GM10847 (cell line): Measurements from ENCODE around the gene COG7.

Experiments used
- POLR2A ChIP-seq: IDR thresholded peaks from 2 replicates; pipeline ENCODE4 v1.6.1; 2011; ENCODE audit not compliant: insufficient read length; ENCODE audit errors: extremely low read depth

COG7 gene

DNA sequence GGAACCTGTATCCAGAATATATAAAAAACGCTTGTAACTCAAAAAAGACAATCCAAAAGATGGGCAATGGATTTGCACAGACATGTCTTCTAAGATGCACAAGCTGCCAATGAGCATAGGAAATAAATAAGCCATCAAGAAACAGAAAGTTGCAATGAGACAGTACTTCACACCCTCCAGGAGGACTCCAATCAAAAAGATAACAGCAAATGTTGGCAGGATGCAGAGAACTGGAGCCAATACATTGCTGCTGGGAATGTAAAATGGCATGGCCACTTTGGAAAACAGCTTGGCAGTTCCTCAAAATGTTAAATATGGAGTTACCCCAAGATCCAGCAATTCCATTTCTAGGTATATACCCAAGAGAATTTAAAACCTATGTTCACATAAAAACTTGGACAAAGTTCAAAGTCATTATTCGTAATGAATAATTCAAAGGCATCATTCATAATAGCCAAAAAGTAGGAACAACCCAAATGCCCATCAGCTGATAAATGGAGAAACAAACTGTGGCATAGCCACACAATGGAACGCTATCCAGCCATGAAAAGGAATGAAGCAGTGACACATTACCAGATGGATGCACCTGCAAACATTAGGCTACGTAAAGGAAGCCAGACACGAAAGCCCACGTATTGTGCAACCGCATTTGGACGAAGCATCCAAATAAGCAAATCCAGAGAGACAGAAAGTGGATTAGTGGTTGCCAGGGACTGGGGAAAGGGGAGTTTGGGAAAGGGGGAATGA lies 31.7 kb upstream of the COG7 start:
- no peak for TF ChIP-seq POLR2A

DNA sequence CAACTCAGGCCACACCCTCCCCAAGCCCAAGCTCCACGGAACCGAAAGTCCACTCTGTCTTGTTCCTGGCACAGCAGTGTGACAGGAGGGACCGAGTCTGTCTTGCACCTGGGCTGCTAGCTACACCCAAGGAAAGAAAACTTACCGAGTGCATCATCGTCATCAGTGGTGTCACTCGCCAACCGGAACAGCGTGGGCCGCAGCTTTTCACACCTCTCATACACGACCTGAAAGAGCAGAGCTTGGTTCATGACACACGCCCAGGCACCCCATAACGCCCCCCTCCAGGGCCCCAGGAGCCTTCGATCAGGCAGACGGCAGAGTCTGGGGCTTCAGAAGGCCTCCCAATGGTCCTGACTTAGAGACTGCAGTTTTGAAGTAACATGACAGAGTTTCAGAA lies 29.8 kb upstream of the COG7 start:
- no peak for TF ChIP-seq POLR2A

DNA sequence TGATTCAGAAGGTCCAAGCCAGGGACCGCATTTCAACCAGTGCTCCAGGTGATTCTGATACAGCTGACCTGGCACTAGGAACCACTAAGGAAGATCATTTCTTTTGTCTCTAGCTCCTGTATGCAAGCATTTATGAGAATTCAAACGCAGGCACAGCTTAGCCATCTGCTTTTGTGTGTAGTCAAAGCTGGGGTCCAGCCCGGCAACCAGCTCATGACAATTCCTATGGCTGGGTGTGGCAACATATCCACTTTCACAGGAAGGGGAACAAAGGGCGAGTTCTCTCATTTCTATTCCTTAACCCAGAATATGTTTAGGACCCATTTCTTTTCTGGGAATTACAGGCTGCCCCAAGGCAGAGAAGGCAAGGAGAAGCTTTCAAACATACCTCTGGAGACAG lies 27.3 kb upstream of the COG7 start:
- TF ChIP-seq POLR2A = no peak

DNA sequence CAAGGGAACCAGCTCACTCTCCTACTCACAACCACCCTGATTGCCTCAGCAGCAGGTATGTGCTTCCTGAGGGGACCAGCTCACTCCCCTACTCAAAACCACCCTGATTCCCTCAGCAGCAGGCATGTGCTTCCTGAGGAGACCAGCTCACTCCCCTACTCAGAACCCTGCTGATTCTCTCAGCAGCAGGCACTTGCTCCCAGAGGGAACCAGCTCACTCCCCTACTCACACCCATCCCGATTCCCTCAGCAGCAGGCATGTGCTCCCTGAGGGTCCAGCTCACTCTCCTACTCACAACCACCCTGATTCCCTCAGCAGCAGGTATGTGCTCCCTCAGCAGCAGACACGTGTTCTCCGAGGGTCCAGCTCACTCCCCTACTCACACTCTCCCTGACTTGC lies 26.1 kb upstream of the COG7 start:
- no peak for TF ChIP-seq POLR2A

DNA sequence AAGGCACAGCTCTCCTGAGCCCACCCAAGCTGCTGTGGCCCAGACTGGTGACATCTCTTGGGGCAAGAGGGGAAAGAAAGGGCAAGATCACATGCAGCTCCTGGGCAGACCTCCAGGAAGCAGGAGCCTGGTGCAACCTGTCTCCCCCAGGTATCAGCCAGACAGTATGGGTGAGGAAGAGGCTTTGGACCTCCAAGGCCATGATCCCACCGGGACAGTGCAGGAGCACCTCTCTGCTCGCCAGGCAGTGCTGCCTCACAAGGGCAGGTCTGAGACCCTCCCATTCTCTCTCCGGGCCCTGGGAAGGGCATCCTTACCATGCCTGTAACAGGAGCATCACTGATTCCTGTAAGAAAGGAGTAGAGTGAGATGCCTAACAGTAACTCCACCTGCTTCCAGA lies 25.6 kb upstream of the COG7 start:
- no peak for TF ChIP-seq POLR2A

DNA sequence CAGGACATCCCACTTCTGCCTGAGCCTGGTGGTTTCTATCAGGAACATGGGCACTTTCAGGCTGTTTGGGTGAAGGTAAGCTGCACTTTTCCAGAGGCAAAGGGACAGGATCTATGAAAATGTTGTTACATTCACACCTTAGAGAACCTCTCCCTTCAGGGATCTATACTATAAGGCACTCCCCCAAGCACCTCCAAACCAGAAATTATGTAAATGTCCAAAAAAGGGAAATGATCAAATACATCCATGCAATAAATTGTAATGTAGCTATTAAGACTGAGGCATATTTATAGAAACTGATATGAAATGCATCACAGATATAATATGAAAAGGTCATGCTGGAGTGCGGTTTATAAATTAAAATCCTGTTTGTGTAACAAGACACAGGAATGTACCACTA lies 23.3 kb upstream of the COG7 start:
- TF ChIP-seq POLR2A = no peak

DNA sequence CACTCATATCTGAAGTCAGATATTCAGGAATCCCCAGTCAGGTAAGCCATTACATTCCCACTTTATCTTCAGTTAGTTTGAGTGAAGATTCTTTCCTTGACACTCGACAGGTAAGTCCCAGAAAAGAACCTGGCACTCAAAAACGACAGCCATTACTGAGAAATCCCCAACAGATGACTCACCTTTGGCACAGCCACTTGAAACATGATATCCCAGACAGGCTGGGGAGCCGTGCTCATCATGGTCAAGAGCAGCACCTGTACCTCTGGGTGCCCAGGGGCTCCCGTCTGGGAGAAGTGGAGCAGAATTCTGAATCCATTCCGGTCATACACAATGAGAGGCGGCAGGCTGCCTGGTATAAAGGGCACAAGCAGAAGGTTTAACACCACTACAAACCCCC lies 16.8 kb upstream of the COG7 start:
- TF ChIP-seq POLR2A = no peak

DNA sequence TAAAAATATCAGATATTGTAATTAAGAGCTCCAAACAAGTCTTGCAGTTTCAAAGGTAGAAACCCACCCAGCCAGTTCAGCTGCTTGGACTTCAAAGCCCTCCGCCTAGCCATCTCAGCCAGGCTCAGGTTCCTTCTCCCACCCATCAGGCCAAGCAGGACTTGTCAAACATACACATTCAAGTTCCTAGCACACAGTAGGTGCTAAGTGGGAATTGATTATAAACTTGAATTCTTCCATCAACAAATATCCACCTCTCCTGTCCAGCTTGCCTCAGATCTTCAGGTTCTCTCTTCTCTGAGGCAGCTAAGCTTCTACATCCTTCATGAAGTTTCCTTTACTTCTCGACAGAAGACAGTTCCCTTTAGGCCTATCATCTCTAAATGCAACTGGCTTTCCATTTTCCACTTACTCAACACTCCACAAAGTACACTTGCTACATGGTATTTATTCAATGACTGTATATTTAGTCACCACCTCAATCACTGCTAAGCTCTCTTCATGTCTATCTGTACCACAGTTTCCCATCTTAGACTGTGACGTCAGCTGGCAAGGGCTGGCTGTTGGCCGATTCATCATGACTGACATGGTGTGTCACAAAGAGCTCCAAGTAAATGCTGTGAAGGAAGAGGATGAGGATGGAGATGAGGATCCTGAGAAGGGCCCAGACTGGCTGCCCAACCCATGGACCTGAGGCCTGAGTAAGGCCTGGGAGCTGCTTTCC lies 13.3 kb upstream of the COG7 start:
- no peak for TF ChIP-seq POLR2A

DNA sequence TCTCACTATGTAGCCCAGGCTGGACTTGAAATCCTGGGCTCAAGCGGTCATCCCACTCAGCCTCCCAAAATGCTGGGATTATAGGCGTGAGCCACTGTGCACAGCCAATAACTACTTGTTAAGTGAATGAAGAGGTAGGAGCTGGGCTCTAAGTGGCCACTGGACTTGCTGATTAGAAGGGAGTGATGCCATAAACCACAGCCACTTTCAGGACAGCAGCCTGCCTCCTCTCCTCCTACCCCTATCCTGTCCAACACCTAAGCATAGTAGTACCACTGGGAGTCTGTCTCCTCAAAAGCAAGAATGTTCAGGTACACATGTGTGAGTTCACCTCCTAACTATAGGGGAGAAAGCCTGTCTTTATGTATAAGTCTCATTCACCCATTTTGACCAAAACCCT lies 12.2 kb upstream of the COG7 start:
- no peak for TF ChIP-seq POLR2A

DNA sequence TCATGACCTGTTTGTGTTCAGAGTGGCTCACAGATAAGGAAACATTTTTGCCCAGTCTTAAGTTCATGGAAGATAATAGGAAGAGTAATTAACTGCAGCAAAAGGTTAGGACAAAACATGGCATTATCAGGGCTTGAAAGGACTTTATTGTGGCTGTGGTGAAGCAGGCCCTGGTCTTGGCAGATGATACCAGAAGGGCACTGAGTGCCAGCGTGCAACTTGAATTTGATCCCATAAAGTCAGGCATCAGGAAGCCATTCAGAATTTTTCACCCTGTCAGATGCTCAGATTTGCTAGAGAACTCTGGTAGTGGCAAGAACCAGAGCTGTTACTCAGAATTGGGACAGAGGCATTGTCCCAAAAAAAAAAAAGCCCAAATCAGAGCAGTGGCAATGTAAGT lies 11.2 kb upstream of the COG7 start:
- no peak for TF ChIP-seq POLR2A

DNA sequence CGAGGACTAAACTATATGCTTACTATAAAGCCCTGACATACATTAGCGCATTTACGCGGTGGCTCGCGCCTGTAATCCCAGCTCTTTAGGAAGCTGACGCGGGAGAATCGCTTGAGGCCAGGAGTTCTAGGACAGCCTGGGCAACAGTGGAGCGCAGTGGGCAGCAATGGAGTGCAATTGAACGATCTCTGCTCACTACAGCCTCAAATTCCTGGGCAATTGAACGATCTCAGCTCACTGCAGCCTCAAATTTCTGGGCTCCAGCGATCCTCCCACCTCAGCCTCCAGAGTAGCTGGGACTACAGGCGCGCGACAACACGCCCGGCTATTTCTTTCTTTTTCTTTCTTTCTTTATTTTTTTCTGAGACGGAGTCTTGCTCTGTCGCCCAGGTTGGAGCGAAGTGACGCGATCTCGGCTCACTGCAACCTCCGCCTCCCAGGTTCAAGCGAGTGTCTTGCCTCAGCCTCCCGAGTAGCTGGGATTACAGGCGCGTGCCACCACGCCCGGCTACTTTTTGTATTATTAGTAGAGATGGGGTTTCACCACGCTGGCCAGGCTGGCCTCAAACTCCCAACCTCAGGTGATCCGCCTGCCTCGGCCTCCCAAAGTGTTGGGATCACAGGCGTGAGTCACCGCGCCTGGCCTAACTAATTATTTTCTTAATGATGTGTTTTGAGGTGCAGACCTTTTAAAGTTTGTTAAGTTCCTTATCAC lies 506 bp upstream of the COG7 start:
- no peak for TF ChIP-seq POLR2A

DNA sequence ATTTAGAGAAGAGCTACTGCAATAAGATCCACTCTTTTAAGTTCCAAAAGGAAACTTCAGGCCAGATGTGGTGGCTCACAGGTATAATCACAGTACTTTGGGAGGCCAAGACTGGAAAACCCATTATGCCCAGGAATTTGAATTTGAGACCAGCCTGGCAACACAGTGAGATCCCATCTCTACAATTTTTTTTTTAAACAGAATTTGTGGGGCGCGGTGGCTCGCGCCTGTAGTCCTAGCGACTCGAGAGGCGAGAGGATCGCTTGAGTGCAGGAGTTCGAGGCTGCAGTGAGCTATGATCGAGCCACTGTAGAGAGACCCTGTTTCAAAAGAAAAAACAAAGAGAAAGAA lies 793 bp downstream of the COG7 start:
- TF ChIP-seq POLR2A = no peak

DNA sequence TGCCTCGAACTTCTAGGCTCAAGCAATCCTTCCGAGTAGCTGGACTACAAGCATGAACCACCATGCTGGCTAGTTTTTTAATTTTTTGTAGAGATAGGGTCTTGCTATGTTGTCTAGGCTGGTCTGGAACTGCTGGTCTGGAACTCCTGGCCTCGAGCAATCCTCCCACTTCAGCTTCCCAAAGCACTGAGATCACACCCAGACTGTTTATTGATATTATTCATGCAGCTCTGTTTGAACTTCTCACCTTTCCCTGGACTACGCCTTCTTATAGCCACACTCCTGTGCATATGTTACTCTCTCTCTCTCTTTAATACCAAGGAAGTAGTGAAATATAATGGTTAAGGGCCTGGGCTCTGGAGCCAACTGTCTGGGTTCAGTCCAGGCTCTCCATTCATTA lies 4.6 kb downstream of the COG7 start:
- TF ChIP-seq POLR2A = no peak

DNA sequence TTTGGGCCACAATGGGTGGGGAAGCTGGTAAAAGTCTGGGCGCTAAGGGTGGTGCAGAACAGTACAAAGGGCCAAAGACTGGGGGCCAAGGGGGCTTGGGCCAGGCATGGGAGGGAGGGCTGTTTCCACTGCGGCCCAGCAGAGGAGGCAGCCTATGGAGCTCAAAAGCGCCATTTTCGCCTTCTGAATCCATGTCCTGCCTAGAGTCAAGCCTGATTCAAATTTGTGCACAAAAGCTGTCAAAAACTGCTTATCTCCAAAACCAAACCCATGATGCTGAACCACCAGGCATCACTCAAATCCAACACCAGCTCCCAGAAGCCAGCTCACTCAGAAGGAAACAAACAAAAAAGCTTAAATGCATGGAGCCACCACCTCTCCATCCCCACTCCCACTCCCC lies 16.0 kb downstream of the COG7 start:
- TF ChIP-seq POLR2A = no peak

DNA sequence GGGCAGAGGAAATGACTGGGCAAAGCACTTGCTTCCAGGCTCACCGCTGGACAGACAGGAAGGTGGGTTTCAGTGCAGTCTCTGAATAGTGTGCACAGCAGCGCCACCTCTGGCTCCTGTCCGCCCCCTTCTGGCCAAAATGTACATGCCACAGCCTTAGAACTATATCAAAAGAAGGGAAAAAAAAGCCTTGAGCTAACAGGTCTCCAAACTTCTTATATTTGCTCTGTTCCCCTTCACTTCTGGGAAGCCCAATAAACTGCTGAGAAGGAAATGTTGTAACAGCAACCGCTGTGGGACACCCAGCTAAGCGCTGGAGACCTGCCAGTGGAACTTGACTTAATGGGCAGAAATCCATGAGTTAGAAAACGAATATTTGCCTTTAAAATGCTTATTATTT lies 17.5 kb downstream of the COG7 start:
- TF ChIP-seq POLR2A = no peak

DNA sequence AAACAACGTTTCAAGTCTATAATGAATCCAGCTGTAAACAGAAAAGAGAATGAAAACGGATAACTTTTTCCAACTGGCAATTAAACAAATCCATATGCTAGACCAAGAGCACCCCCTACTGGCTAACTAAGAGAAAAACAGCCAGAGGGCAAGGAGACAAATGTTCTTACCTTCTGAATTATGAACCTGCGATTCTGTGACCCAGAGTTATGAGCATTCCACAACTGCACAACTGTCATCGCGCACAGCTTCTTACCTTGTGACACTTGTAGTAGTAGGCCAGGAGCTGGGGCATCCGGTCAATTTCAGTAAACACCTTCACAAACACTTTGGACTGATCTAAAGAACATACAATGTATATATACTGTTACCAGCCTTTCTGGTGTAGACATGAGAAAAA lies 18.6 kb downstream of the COG7 start:
- TF ChIP-seq POLR2A = no peak
